HAP-1 (cell line): Measurements from ENCODE around the gene ST3GAL2.

Source experiments
- DNase-seq, 2 experiments: peaks; one replicate each; pipeline ENCODE4 v3.0.0-alpha.2; 2016 to 2020; ENCODE audit warnings: low spot score in 2 of 2
- H3K27me3 ChIP-seq: fragments of 250-450 bp; sonication (Bioruptor Pico); 2 replicates; pipeline ENCODE4 v1.5.1; 2020; ENCODE audit warnings: low read depth, mild to moderate bottlenecking, moderate library complexity
- H3K36me3 ChIP-seq: fragments of 250-450 bp; sonication (Bioruptor Pico); replicated peaks from 2 replicates; pipeline ENCODE4 v1.5.1; 2020; ENCODE audit warnings: mild to moderate bottlenecking
- H3K4me1 ChIP-seq: fragments of 250-450 bp; sonication (Bioruptor Pico); 2 replicates; pipeline ENCODE4 v1.5.1; 2020; ENCODE audit warnings: mild to moderate bottlenecking
- H3K4me3 ChIP-seq: fragments of 250-450 bp; sonication (Bioruptor Pico); 2 replicates; pipeline ENCODE4 v1.5.1; 2020; ENCODE audit warnings: mild to moderate bottlenecking, moderate library complexity
- H3K9me3 ChIP-seq: fragments of 250-450 bp; sonication (Bioruptor Pico); 2 replicates; pipeline ENCODE4 v1.5.1; 2020; ENCODE audit warnings: mild to moderate bottlenecking, moderate library complexity
- in situ Hi-C: fragments of 300-500 bp; cut with MboI; formaldehyde crosslinking; loops from 3 replicates; pipeline ENCODE4 v1.14.3; 2020; ENCODE audit warnings: low sequenced_read_pairs, inconsistent platforms, mixed read lengths

Gene ST3GAL2

GRCh38 chr16:70437582-70438557 lies 1.0 kb downstream of the ST3GAL2 start:
- in situ Hi-C loops, result no loop called here
- Histone ChIP-seq H3K27me3 (no peaks in the 10 kb centered on the region), H3K4me3 (peak overlapping the region; percentile 58), H3K4me1 (peaks cover 17% of the 10 kb centered on the region), H3K9me3 (no peaks in the 10 kb centered on the region), H3K36me3 (no peaks in the 10 kb centered on the region; the same call in 1 of the 2 replicates)
- DNase-seq, result peak in 1 of 2 experiments; percentile 48

GRCh38 chr16:70437017-70437581 lies 1.8 kb downstream of the ST3GAL2 start:
- in situ Hi-C loops, result no loop called here

GRCh38 chr16:70434484-70435260 lies 4.2 kb downstream of the ST3GAL2 start:
- in situ Hi-C loops, result no loop called here
- H3K4me3 ChIP-seq, result no peak overlapping the region
- H3K36me3 ChIP-seq, result no peaks in the 10 kb centered on the region; the same call in 1 of the 2 replicates
- H3K27me3 ChIP-seq, result no peaks in the 10 kb centered on the region
- no peaks in the 10 kb centered on the region for H3K9me3 ChIP-seq
- no peak for DNase-seq
- H3K4me1 ChIP-seq, result peaks cover 22% of the 10 kb centered on the region

More at GRCh38 chr16:70437017-70437581, 1.8 kb downstream of the ST3GAL2 start:
- H3K4me1 ChIP-seq, result peaks cover 17% of the 10 kb centered on the region
- peak; percentile 89 to 90 for DNase-seq
- no peaks in the 10 kb centered on the region for H3K9me3 ChIP-seq
- H3K4me3 ChIP-seq, result peak overlapping the region; percentile 58
- no peaks in the 10 kb centered on the region for H3K27me3 ChIP-seq
- no peaks in the 10 kb centered on the region; the same call in 1 of the 2 replicates for H3K36me3 ChIP-seq

GRCh38 chr16:70433458-70434103 lies 5.3 kb downstream of the ST3GAL2 start:
- no peak for DNase-seq
- in situ Hi-C loops, result no loop called here

GRCh38 chr16:70432723-70433457 lies 6.0 kb downstream of the ST3GAL2 start:
- Histone ChIP-seq H3K4me3 (no peak overlapping the region), H3K36me3 (no peaks in the 10 kb centered on the region; the same call in 1 of the 2 replicates), H3K9me3 (no peaks in the 10 kb centered on the region), H3K27me3 (no peaks in the 10 kb centered on the region), H3K4me1 (peaks cover 32% of the 10 kb centered on the region)
- DNase-seq, result no peak
- in situ Hi-C loops, result no loop called here

More at GRCh38 chr16:70433458-70434103, 5.3 kb downstream of the ST3GAL2 start:
- Histone ChIP-seq H3K4me1 (peaks cover 26% of the 10 kb centered on the region), H3K4me3 (no peak overlapping the region), H3K9me3 (no peaks in the 10 kb centered on the region), H3K36me3 (no peaks in the 10 kb centered on the region; the same call in 1 of the 2 replicates), H3K27me3 (no peaks in the 10 kb centered on the region)

GRCh38 chr16:70432356-70432722 lies 6.6 kb downstream of the ST3GAL2 start:
- Histone ChIP-seq H3K9me3 (no peaks in the 10 kb centered on the region), H3K4me3 (no peak overlapping the region), H3K4me1 (peaks cover 29% of the 10 kb centered on the region), H3K36me3 (no peaks in the 10 kb centered on the region; the same call in 1 of the 2 replicates), H3K27me3 (no peaks in the 10 kb centered on the region)
- in situ Hi-C loops, result no loop called here
- no peak for DNase-seq

GRCh38 chr16:70430667-70431536 lies 8.0 kb downstream of the ST3GAL2 start:
- no peak overlapping the region for H3K4me3 ChIP-seq
- no peaks in the 10 kb centered on the region; the same call in 1 of the 2 replicates for H3K36me3 ChIP-seq
- peak in 1 of 2 experiments; percentile 59 for DNase-seq
- in situ Hi-C loops, result no loop called here
- peaks cover 23% of the 10 kb centered on the region for H3K4me1 ChIP-seq
- no peaks in the 10 kb centered on the region for H3K9me3 ChIP-seq
- H3K27me3 ChIP-seq, result no peaks in the 10 kb centered on the region

- no peaks in the 10 kb centered on the region for H3K27me3 ChIP-seq
- in situ Hi-C loops, result no loop called here
- H3K4me3 ChIP-seq, result no peak overlapping the region
- peaks cover 23% of the 10 kb centered on the region for H3K4me1 ChIP-seq
- H3K9me3 ChIP-seq, result no peaks in the 10 kb centered on the region
- no peaks in the 10 kb centered on the region; the same call in 1 of the 2 replicates for H3K36me3 ChIP-seq
- DNase-seq, result no peak
These were observed 8.8 kb downstream of the ST3GAL2 start for GRCh38 chr16:70429888-70430666.

GRCh38 chr16:70428178-70428998 lies 10.5 kb downstream of the ST3GAL2 start:
- DNase-seq, result peak; percentile 48 to 79
- Histone ChIP-seq H3K9me3 (no peaks in the 10 kb centered on the region), H3K4me3 (no peak overlapping the region), H3K27me3 (no peaks in the 10 kb centered on the region), H3K4me1 (peaks cover 23% of the 10 kb centered on the region), H3K36me3 (no peaks in the 10 kb centered on the region; the same call in 1 of the 2 replicates)
- in situ Hi-C loops, result no loop called here

- DNase-seq, result no peak
- Histone ChIP-seq H3K9me3 (no peaks in the 10 kb centered on the region), H3K27me3 (no peaks in the 10 kb centered on the region), H3K36me3 (no peaks in the 10 kb centered on the region; the same call in 1 of the 2 replicates), H3K4me1 (peaks cover 23% of the 10 kb centered on the region), H3K4me3 (no peak overlapping the region)
- in situ Hi-C loops, result no loop called here
These were observed 11.1 kb downstream of the ST3GAL2 start for GRCh38 chr16:70427786-70428177.

- no peak for DNase-seq
- Histone ChIP-seq H3K4me3 (no peak overlapping the region), H3K27me3 (no peaks in the 10 kb centered on the region), H3K4me1 (no peaks in the 10 kb centered on the region), H3K9me3 (no peaks in the 10 kb centered on the region), H3K36me3 (no peaks in the 10 kb centered on the region; the same call in 1 of the 2 replicates)
- in situ Hi-C loops, result no loop called here
These were observed 16.4 kb downstream of the ST3GAL2 start for GRCh38 chr16:70422543-70422942.
